Activated CD4-positive, CD25-positive, alpha-beta regulatory T cell treated with anti-CD3 and anti-CD28 coated beads, Interleukin-2, amount 50 U/mL, for 16 hours (primary cell): ENCODE results near the gene DEAF1.

Experiments
- DNase-seq: peaks from one replicate; pipeline ENCODE4 v3.0.0-alpha.2; 2020; ENCODE audit warnings: low read depth, low spot score

DEAF1 gene

GRCh38 chr11:721741-722345 is 26.8 kb upstream of the DEAF1 start:
- DNase-seq, result no peak

- DNase-seq, result no peak
Measured at GRCh38 chr11:721247-721740, 26.3 kb upstream of the DEAF1 start.

GRCh38 chr11:720642-721246 is 25.7 kb upstream of the DEAF1 start:
- no peak for DNase-seq

GRCh38 chr11:720017-720641 is 25.1 kb upstream of the DEAF1 start:
- no peak for DNase-seq

- no peak for DNase-seq
Measured at GRCh38 chr11:719214-720016, 24.4 kb upstream of the DEAF1 start.

- DNase-seq, result no peak
Measured at GRCh38 chr11:714436-714835, 19.4 kb upstream of the DEAF1 start.

GRCh38 chr11:709109-709997 is 14.3 kb upstream of the DEAF1 start:
- no peak for DNase-seq

- no peak for DNase-seq
Measured at GRCh38 chr11:708511-708910, 13.5 kb upstream of the DEAF1 start.

GRCh38 chr11:707817-708420 is 12.9 kb upstream of the DEAF1 start:
- DNase-seq, result no peak

- DNase-seq, result no peak
Measured at GRCh38 chr11:706957-707816, 12.2 kb upstream of the DEAF1 start.

GRCh38 chr11:706439-706956 is 11.5 kb upstream of the DEAF1 start:
- no peak for DNase-seq

- no peak for DNase-seq
Measured at GRCh38 chr11:705646-706438, 10.8 kb upstream of the DEAF1 start, which contains the start of gene EPS8L2. Gene EPS8L2, plus strand, starts transcription at chr11:706231. Its CDS starts 3,177 bp downstream, at chr11:709408.

GRCh38 chr11:704781-705645 is 10.0 kb upstream of the DEAF1 start:
- no peak for DNase-seq

- no peak for DNase-seq
Measured at GRCh38 chr11:704228-704674, 9.2 kb upstream of the DEAF1 start.

- no peak for DNase-seq
Measured at GRCh38 chr11:703506-703905, 8.5 kb upstream of the DEAF1 start.

- DNase-seq, result no peak
Measured at GRCh38 chr11:702462-703461, 7.7 kb upstream of the DEAF1 start.
